GM23338 (cell line): ENCODE results near the gene AIF1L. TPM values are rescaled to one million over a fixed set of nuclear protein-coding genes. Genes with fewer than 3 reads are reported as not detected.

Experiments used
- ATAC-seq: fragments of 200-7000 bp; cut with Tn5 transposase; 3 replicates; pipeline ENCODE4 v1.9.1; 2020
- DNase-seq: peaks from one replicate; pipeline ENCODE4 v3.0.0-alpha.2; 2015; ENCODE audit warnings: low spot score
- H2AFZ ChIP-seq: fragments of 200-600 bp; sonication (generic); 2 replicates; pipeline ENCODE4 v1.8.0; 2016; ENCODE audit warnings: antibody characterized with exemption, mild to moderate bottlenecking, moderate library complexity
- H3F3A ChIP-seq: fragments of 200-600 bp; sonication (generic); replicated peaks from 2 replicates; pipeline ENCODE4 v1.8.0; 2017; ENCODE audit warnings: antibody characterized with exemption, mixed run types, low read depth
- H3K27ac ChIP-seq: fragments of 200-600 bp; sonication (generic); 2 replicates; pipeline ENCODE4 v1.6.1; 2016; ENCODE audit warnings: low read depth
- H3K27me3 ChIP-seq: fragments of 200-600 bp; sonication (generic); 2 replicates; pipeline ENCODE4 v1.8.0; 2016; ENCODE audit warnings: mild to moderate bottlenecking, mixed run types, moderate library complexity; ENCODE audit not compliant: insufficient read depth
- H3K36me3 ChIP-seq: fragments of 200-600 bp; sonication (generic); 2 replicates; pipeline ENCODE4 v1.8.0; 2016; ENCODE audit warnings: mild to moderate bottlenecking; ENCODE audit not compliant: insufficient read depth
- H3K4me1 ChIP-seq: fragments of 200-600 bp; sonication (generic); 2 replicates; pipeline ENCODE4 v1.8.0; 2016; ENCODE audit warnings: mild to moderate bottlenecking, moderate library complexity; ENCODE audit not compliant: insufficient read depth
- H3K4me2 ChIP-seq: fragments of 200-600 bp; sonication (generic); 2 replicates; pipeline ENCODE4 v1.7.1; 2017; ENCODE audit warnings: mixed run types
- H3K4me3 ChIP-seq: fragments of 200-600 bp; sonication (generic); 2 replicates; pipeline ENCODE4 v1.6.1; 2016; ENCODE audit warnings: mixed run types
- H3K79me2 ChIP-seq: fragments of 200-600 bp; sonication (generic); replicated peaks from 2 replicates; pipeline ENCODE4 v1.8.0; 2017; ENCODE audit warnings: mild to moderate bottlenecking; ENCODE audit not compliant: insufficient read depth
- H3K9me2 ChIP-seq: fragments of 200-600 bp; sonication (generic); 2 replicates; pipeline ENCODE4 v1.8.0; 2017; ENCODE audit not compliant: insufficient read depth
- H4K20me1 ChIP-seq: fragments of 200-600 bp; sonication (generic); replicated peaks from 2 replicates; pipeline ENCODE4 v1.8.0; 2017; ENCODE audit warnings: mild to moderate bottlenecking; ENCODE audit not compliant: insufficient read depth
- H3K27ac Mint-ChIP-seq: 2 replicates; pipeline ENCODE4 v1.8.0; 2020; ENCODE audit warnings: inconsistent platforms, mild to moderate bottlenecking, moderate library complexity, mixed read lengths
- H3K27me3 Mint-ChIP-seq: 3 replicates; pipeline ENCODE4 v1.8.0; 2022; ENCODE audit warnings: low read depth, mild to moderate bottlenecking, moderate library complexity, mixed read lengths, inconsistent platforms; ENCODE audit not compliant: insufficient read depth, poor library complexity
- H3K36me3 Mint-ChIP-seq: 3 replicates; pipeline ENCODE4 v1.8.0; 2021; ENCODE audit warnings: low read depth, mild to moderate bottlenecking, inconsistent platforms, moderate library complexity, mixed read lengths
- H3K4me1 Mint-ChIP-seq: 3 replicates; pipeline ENCODE4 v1.8.0; 2020; ENCODE audit warnings: mild to moderate bottlenecking, inconsistent platforms, mixed read lengths
- H3K4me3 Mint-ChIP-seq: 3 replicates; pipeline ENCODE4 v1.8.0; 2021; ENCODE audit warnings: moderate library complexity, mild to moderate bottlenecking, inconsistent platforms, mixed read lengths
- H3K9me3 Mint-ChIP-seq: 3 replicates; pipeline ENCODE4 v1.8.0; 2020; ENCODE audit warnings: moderate library complexity, mild to moderate bottlenecking, inconsistent platforms, mixed read lengths
- CREB1 ChIP-seq: fragments of 250-450 bp; sonication (Bioruptor Pico); IDR thresholded peaks from 2 replicates; pipeline ENCODE4 v1.5.0; 2020; ENCODE audit warnings: low read depth, mild to moderate bottlenecking, moderate library complexity
- CTCF ChIP-seq, 2 experiments: fragments of 200-600 bp in 1 of 2; sonication (generic) in 1 of 2; conservative IDR thresholded peaks; 2 replicates each; pipeline versions ENCODE4 v1.5.1 to v1.6.1; 2016 to 2017; ENCODE audit warnings: antibody characterized with exemption in 2 of 2, low read depth in 2 of 2, mild to moderate bottlenecking in 2 of 2, moderate library complexity in 1 of 2
- ETS1 ChIP-seq: IDR thresholded peaks from 2 replicates; pipeline ENCODE4 v1.6.1; 2016; ENCODE audit warnings: antibody characterized with exemption
- EZH2 ChIP-seq: fragments of 200-600 bp; sonication (generic); IDR thresholded peaks from one replicate; pipeline ENCODE4 v1.8.0; 2017; ENCODE audit warnings: antibody characterized with exemption, mild to moderate bottlenecking, low read depth; ENCODE audit not compliant: unreplicated experiment
- EZH2phosphoT487 ChIP-seq: fragments of 200-600 bp; sonication (generic); IDR thresholded peaks from one replicate; pipeline ENCODE4 v1.8.1; 2018; ENCODE audit warnings: antibody characterized with exemption; ENCODE audit not compliant: unreplicated experiment
- JUNB ChIP-seq: IDR thresholded peaks from one replicate; pipeline ENCODE4 v1.6.1; 2016; ENCODE audit warnings: antibody characterized with exemption; ENCODE audit not compliant: unreplicated experiment
- NANOG ChIP-seq: IDR thresholded peaks from 2 replicates; pipeline ENCODE4 v1.6.1; 2016; ENCODE audit warnings: antibody characterized with exemption, borderline replicate concordance
- REST ChIP-seq: IDR thresholded peaks from one replicate; pipeline ENCODE4 v1.6.1; 2018; ENCODE audit warnings: antibody characterized with exemption; ENCODE audit not compliant: unreplicated experiment
- STAT1 ChIP-seq: IDR thresholded peaks from one replicate; pipeline ENCODE4 v1.6.1; 2016; ENCODE audit warnings: antibody characterized with exemption; ENCODE audit not compliant: unreplicated experiment
- ZNF114 ChIP-seq: fragments of 250-450 bp; sonication (Bioruptor Pico); IDR thresholded peaks from 2 replicates; pipeline ENCODE4 v1.5.0; 2020; ENCODE audit warnings: mild to moderate bottlenecking, moderate library complexity
- ZNF331 ChIP-seq: fragments of 250-450 bp; sonication (Bioruptor Pico); IDR thresholded peaks from 2 replicates; pipeline ENCODE4 v1.5.0; 2020; ENCODE audit warnings: low read depth, mild to moderate bottlenecking, moderate library complexity
- polyA plus RNA-seq: library from polyadenylated mRNA; unstranded; fragments of >200 nt; fragmentation: Nextera tagmentation; extraction: Ambion mirVana; gene quantifications from 2 replicates; pipeline ENCODE4 v1.2.1, GENCODE V29; 2016
- total RNA-seq: library from RNA; depleted of rRNA; stranded (reverse); fragments of >200 nt; shearing (Covaris generic); gene quantifications from 2 replicates; pipeline ENCODE4 v1.2.3, GENCODE V29; 2014

The AIF1L gene
- total and polyA plus RNA-seq, 2 experiments from 2014 or later, result 76.4 to 87.8 TPM

- no peak for DNase-seq
- Histone ChIP-seq H2AFZ (no peak overlapping the region), H3K79me2 (no peaks in the 10 kb centered on the region), H3K4me3 (no peak overlapping the region), H4K20me1 (no peaks in the 10 kb centered on the region), H3K36me3 (no peaks in the 10 kb centered on the region), H3K4me1 (no peaks in the 10 kb centered on the region), H3K27me3 (no peaks in the 10 kb centered on the region), H3K27ac (no peak overlapping the region), H3K4me2 (no peak overlapping the region), H3K9me2 (no peaks in the 10 kb centered on the region), H3F3A (0 out of 2 replicates have a peak, but pooled peaks cover 2% of the 10 kb centered on the region)
- H3K4me3 Mint-ChIP-seq, result no peak overlapping the region
- no peak overlapping the region for H3K27ac Mint-ChIP-seq
- H3K27me3 Mint-ChIP-seq, result peaks cover 5% of the 10 kb centered on the region
- no peaks in the 10 kb centered on the region for H3K36me3 Mint-ChIP-seq
- no peaks in the 10 kb centered on the region for H3K9me3 Mint-ChIP-seq
- H3K4me1 Mint-ChIP-seq, result no peaks in the 10 kb centered on the region; the same call in 2 of the 3 replicates
- ATAC-seq, result no peak
- TF ChIP-seq CTCF (conservative IDR thresholded peaks at IDR 0.05; ENCODE audit: low read depth in 2 of 2) (no peak), ETS1 (no peak), CREB1 (CRISPR knock-in tag) (no peak), STAT1 (no peak), JUNB (no peak), NANOG (no peak), REST (no peak), ZNF331 (CRISPR knock-in tag) (no peak), EZH2phosphoT487 (no peak), ZNF114 (CRISPR knock-in tag) (no peak), EZH2 (no peak)
Measured at GRCh38 chr9:131085370-131086122, 10.8 kb upstream of the AIF1L start.
